ENCODE results near the gene ECI2.

- TF ChIP-seq EZH2 (IDR thresholded peaks at IDR 0.05) = no peak
- no peak for TF ChIP-seq POLR2AphosphoS5 (IDR thresholded peaks at IDR 0.05; ENCODE audit: borderline replicate concordance, low read depth, low read length)
- no peak for TF ChIP-seq FOXP2 (optimal IDR thresholded peaks at IDR 0.05; ENCODE audit: control extremely low read depth, extremely low read length, insufficient read depth)
These were observed 32.5 kb upstream of the ECI2 start for GRCh38 chr6:4167833-4168232.
